Suprapubic skin (tissue), 4 donors: Measurements from ENCODE around the gene DYRK4. TPM values are rescaled to one million over a fixed set of nuclear protein-coding genes. Genes with fewer than 3 reads are reported as not detected.

Experiments
- DNase-seq, 2 donors: peaks; one replicate each; pipeline ENCODE4 v3.0.0-alpha.2; 2019; ENCODE audit warnings: low spot score in 2 of 2
- H3K27ac ChIP-seq: fragments of 200-600 bp; sonication (generic); one replicate; pipeline ENCODE4 v1.5.1; 2019
- H3K27me3 ChIP-seq: fragments of 200-600 bp; sonication (generic); one replicate; pipeline ENCODE4 v1.5.1; 2019
- H3K36me3 ChIP-seq: fragments of 200-600 bp; sonication (generic); one replicate; pipeline ENCODE4 v1.5.1; 2019
- H3K4me1 ChIP-seq: fragments of 200-600 bp; sonication (generic); one replicate; pipeline ENCODE4 v1.5.1; 2019
- H3K4me3 ChIP-seq: fragments of 200-600 bp; sonication (generic); one replicate; pipeline ENCODE4 v1.5.1; 2019; ENCODE audit warnings: mild to moderate bottlenecking
- H3K9me3 ChIP-seq: fragments of 200-600 bp; sonication (generic); one replicate; pipeline ENCODE4 v1.5.1; 2019
- EP300 ChIP-seq: sonication (generic); formaldehyde crosslinking; IDR thresholded peaks from one replicate; pipeline ENCODE4 v1.6.1; 2017; ENCODE audit warnings: antibody characterized with exemption
- POLR2A ChIP-seq, 2 donors: fragments of 450-650 bp; IDR thresholded peaks; one replicate each; pipeline ENCODE4 v1.6.1; 2017; ENCODE audit warnings: antibody characterized with exemption in 2 of 2, mild to moderate bottlenecking in 2 of 2, moderate library complexity in 2 of 2
- POLR2AphosphoS5 ChIP-seq, 3 donors: sonication (generic); formaldehyde crosslinking; IDR thresholded peaks; one replicate each; pipeline ENCODE4 v1.6.1; 2017; ENCODE audit warnings: antibody characterized with exemption in 3 of 3
- WGBS: methylation state at CpG from one replicate; pipeline ENCODE4 v1.1.5; 2018; 5-methylcytosine and 5-hydroxymethylcytosine counted together
- total RNA-seq, 4 donors: library from RNA; depleted of rRNA; stranded (reverse); fragments of >200 nt; gene quantifications; one replicate each; pipeline ENCODE4 v1.1.0, GENCODE V29; 2016
- TF ChIP-seq, protein P1 (sequence below), 2 donors: fragments of 200-600 bp in 1 of 2; fragments of 450-650 bp in 1 of 2; sonication (generic) in 1 of 2; IDR thresholded peaks; one replicate each; pipeline ENCODE4 v1.5.1; 2016 to 2019; ENCODE audit warnings: antibody characterized with exemption in 2 of 2, mild to moderate bottlenecking in 1 of 2, moderate library complexity in 1 of 2

The DYRK4 gene
- total RNA-seq, 4 donors from 2014 or later: 16.7 to 31.3 (median 20.1) TPM

DNA sequence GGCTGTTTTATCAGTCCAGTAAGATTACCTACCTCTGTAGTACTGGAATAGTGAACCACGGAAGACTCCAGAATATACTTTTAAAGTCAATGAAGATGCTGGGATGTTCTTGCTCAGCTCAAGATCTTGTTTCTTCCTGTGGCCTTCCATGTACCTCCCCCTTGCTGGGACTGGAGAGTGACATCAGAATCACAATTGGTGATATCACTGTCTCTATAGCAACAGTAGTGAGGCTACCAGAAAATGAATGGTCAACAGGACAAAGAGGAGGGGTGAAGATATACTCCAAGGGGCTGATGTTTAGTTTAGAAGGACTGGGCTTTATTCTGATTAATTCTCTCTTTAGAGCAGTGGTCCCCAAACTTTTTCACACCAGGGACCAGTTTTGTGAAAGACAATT, 83.0 kb downstream of the DYRK4 start:
- H3K36me3 ChIP-seq: no peaks in the 10 kb centered on the region
- no peaks in the 10 kb centered on the region for H3K27me3 ChIP-seq
- no peaks in the 10 kb centered on the region for H3K9me3 ChIP-seq
- H3K4me3 ChIP-seq: no peak overlapping the region
- H3K27ac ChIP-seq: no peak overlapping the region
- WGBS: 97% methylated on average over 1 of the region's 1 CpG
- peaks cover 15% of the 10 kb centered on the region for H3K4me1 ChIP-seq
- no peak for DNase-seq
- TF ChIP-seq, protein P1, sequence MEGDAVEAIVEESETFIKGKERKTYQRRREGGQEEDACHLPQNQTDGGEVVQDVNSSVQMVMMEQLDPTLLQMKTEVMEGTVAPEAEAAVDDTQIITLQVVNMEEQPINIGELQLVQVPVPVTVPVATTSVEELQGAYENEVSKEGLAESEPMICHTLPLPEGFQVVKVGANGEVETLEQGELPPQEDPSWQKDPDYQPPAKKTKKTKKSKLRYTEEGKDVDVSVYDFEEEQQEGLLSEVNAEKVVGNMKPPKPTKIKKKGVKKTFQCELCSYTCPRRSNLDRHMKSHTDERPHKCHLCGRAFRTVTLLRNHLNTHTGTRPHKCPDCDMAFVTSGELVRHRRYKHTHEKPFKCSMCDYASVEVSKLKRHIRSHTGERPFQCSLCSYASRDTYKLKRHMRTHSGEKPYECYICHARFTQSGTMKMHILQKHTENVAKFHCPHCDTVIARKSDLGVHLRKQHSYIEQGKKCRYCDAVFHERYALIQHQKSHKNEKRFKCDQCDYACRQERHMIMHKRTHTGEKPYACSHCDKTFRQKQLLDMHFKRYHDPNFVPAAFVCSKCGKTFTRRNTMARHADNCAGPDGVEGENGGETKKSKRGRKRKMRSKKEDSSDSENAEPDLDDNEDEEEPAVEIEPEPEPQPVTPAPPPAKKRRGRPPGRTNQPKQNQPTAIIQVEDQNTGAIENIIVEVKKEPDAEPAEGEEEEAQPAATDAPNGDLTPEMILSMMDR (IDR thresholded peaks at IDR 0.05): no peak
- TF ChIP-seq POLR2AphosphoS5 (IDR thresholded peaks at IDR 0.05) (no peak), POLR2A (IDR thresholded peaks at IDR 0.05) (no peak), EP300 (no peak)

DNA sequence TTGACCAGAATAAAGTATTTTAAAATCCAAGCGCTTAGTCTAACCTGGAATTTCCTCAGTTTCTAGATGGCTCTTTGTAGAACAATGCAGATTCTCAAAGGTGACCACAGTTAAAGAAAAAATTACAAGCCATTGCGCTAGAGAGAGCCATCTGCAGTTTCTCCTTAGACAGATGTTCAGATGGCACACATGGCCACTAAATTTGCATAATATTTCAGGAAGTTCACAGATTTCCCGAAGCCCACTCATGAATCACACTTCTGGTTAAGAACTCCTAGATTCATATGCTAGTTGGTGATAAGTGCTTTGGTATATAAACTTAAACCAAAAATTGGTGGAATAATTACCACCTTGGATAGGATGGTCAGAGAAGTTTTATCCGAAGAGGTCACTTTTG, 86.1 kb downstream of the DYRK4 start:
- DNase-seq: no peak
- no peak for TF ChIP-seq EP300
- TF ChIP-seq POLR2AphosphoS5 (IDR thresholded peaks at IDR 0.05): no peak
- no peak for TF ChIP-seq POLR2A (IDR thresholded peaks at IDR 0.05)
- TF ChIP-seq, protein P1 (IDR thresholded peaks at IDR 0.05): no peak
- 29% methylated on average over 4 of the region's 4 CpGs for WGBS
- peak overlapping the region; percentile 91 for H3K27ac ChIP-seq
- peak overlapping the region; percentile 88 for H3K4me3 ChIP-seq
- H3K27me3 ChIP-seq: no peaks in the 10 kb centered on the region
- no peaks in the 10 kb centered on the region for H3K36me3 ChIP-seq
- no peaks in the 10 kb centered on the region for H3K9me3 ChIP-seq
- H3K4me1 ChIP-seq: peaks cover 31% of the 10 kb centered on the region

DNA sequence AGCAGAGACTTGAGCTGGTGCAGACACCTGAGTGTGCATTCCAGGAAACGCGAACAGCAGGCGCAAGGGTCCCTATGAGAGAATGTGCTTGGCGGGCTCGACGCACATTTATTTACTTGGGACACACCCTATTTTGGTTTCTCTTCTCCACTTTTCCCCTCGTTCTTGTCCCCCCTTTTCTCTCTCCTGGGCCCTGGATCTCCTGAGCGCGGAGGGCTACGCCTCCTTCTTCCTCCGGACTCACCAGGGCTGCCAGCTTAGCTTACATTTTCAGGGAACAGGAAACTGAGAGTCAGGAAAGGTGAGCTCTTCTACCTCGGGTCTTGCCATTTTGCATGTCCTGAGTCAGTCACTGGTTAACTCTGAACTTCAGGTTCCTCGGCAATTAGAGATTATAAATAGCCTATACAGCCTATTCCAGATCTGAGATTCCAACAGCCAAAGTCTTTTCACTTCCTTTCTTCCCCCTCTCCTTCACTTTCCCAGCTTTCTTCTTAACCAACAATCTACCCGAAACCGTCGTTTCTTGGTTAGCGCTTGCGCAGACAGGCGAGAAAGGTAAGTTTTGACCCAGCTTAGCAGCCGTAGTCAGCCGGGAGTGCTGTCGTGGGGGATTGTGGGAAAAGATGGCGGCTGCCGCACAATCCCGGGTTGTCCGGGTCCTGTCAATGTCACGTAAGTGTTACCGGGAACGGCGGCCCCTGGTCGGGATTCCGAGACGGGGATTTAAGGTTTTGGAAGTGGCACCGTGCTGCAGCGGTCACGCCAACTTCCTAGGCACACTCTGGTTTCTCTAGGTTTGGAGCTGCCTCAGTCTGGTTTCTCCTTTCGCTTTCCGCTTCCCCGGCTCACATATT, 86.7 kb downstream of the DYRK4 start, which contains the start of the genes AKAP3 and NDUFA9:
AKAP3 (minus strand) TSS at position 551 of the 857 bp plus-strand sequence. CDS start 10,855 bp downstream, outside the sequence.
NDUFA9 (plus strand) TSS at position 614 of the 857 bp plus-strand sequence; CDS start at position 627, 13 bp downstream.
- TF ChIP-seq POLR2A (IDR thresholded peaks at IDR 0.05): peak in 1 of 2 donors; percentile 56
- TF ChIP-seq, protein P1 (IDR thresholded peaks at IDR 0.05): no peak
- TF ChIP-seq POLR2AphosphoS5 (IDR thresholded peaks at IDR 0.05): peak in 1 of 3 donors; percentile 88
- Histone ChIP-seq H3K4me3 (peak within 1 kb of the TSS; percentile 88), H3K36me3 (no peaks in the 10 kb centered on the region), H3K9me3 (no peaks in the 10 kb centered on the region), H3K27me3 (no peaks in the 10 kb centered on the region), H3K4me1 (peaks cover 31% of the 10 kb centered on the region), H3K27ac (peak within 1 kb of the TSS; percentile 91)
- under 1% methylated on average over 39 of the region's 39 CpGs for WGBS
- DNase-seq: peak; percentile 85 to 86

- peak overlapping the region; percentile 88 for H3K4me3 ChIP-seq
- no peak for DNase-seq
- H3K27me3 ChIP-seq: no peaks in the 10 kb centered on the region
- H3K4me1 ChIP-seq: peaks cover 31% of the 10 kb centered on the region
- no peaks in the 10 kb centered on the region for H3K9me3 ChIP-seq
- peak overlapping the region; percentile 91 for H3K27ac ChIP-seq
- WGBS: 0% methylated on average over 6 of the region's 6 CpGs
- TF ChIP-seq, protein P1 (IDR thresholded peaks at IDR 0.05): no peak
- TF ChIP-seq EP300: no peak
- no peak for TF ChIP-seq POLR2AphosphoS5 (IDR thresholded peaks at IDR 0.05)
- TF ChIP-seq POLR2A (IDR thresholded peaks at IDR 0.05): no peak
- H3K36me3 ChIP-seq: no peaks in the 10 kb centered on the region
Observed at GRCh38 chr12:4649358-4649661, 87.3 kb downstream of the DYRK4 start.

DNA sequence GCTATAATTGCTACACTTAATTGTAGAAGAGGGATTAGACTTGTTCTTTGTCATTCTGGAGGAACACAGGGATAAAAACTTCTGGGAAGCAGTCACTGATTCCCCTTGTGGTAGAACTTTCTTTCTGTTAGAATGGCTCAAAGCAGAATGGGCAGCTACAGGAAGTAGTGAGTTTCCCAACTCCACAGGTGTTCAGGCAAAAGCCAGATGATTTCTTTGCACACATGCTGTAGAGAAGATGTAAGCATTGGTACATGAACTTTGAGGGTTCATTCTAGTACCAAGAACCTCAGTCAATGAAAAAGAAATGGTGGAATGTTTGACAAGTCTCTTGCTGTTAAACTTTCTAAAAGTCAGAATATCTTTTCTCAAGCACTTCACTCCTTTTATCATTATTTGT, 91.2 kb downstream of the DYRK4 start:
- TF ChIP-seq, protein P1 (IDR thresholded peaks at IDR 0.05): no peak
- TF ChIP-seq POLR2A (IDR thresholded peaks at IDR 0.05) (no peak), POLR2AphosphoS5 (IDR thresholded peaks at IDR 0.05) (no peak), EP300 (no peak)
- DNase-seq: no peak

More for the DNA sequence above, 91.2 kb downstream of the DYRK4 start:
- peaks cover 24% of the 10 kb centered on the region for H3K4me1 ChIP-seq
- H3K27me3 ChIP-seq: no peaks in the 10 kb centered on the region
- no peaks in the 10 kb centered on the region for H3K9me3 ChIP-seq
- H3K4me3 ChIP-seq: no peak overlapping the region
- H3K36me3 ChIP-seq: peaks cover 37% of the 10 kb centered on the region
- H3K27ac ChIP-seq: no peak overlapping the region
